HepG2 (cell line): Measurements from ENCODE around the gene ARFGEF2. TPM values are rescaled to one million over a fixed set of nuclear protein-coding genes. Genes with fewer than 3 reads are reported as not detected.

Experiments used
- ARNT ChIP-seq: fragments of 450-650 bp; IDR thresholded peaks from 2 replicates; pipeline ENCODE4 v1.6.1; 2017
- HDAC2 ChIP-seq: sonication (generic); formaldehyde crosslinking; IDR thresholded peaks from 2 replicates; pipeline ENCODE4 v1.4.0; 2020; ENCODE audit warnings: missing genetic modification reagents
- HNF1B ChIP-seq: sonication (generic); formaldehyde crosslinking; IDR thresholded peaks from 2 replicates; pipeline ENCODE4 v1.5.1; 2020; ENCODE audit warnings: mild to moderate bottlenecking, moderate library complexity, missing genetic modification reagents
- PLRG1 ChIP-seq: fragments of 450-650 bp; conservative IDR thresholded peaks from 2 replicates; pipeline ENCODE4 v1.6.1; 2016
- RFXANK ChIP-seq: IDR thresholded peaks from 2 replicates; pipeline ENCODE4 v1.6.1; 2016
- SNAPC4 ChIP-seq: sonication (generic); formaldehyde crosslinking; IDR thresholded peaks from 2 replicates; pipeline ENCODE4 v1.4.0; 2020; ENCODE audit warnings: mild to moderate bottlenecking, missing genetic modification reagents
- SOX6 ChIP-seq, 2 experiments: fragments of 450-650 bp in 1 of 2; sonication (generic) in 1 of 2; formaldehyde crosslinking in 1 of 2; IDR thresholded peaks; 2 replicates each; pipeline versions ENCODE4 v1.4.0 to v1.6.1; 2017 to 2020; ENCODE audit warnings: antibody characterized with exemption in 1 of 2, mild to moderate bottlenecking in 1 of 2, missing genetic modification reagents in 1 of 2
- TMF1 ChIP-seq: sonication (generic); formaldehyde crosslinking; IDR thresholded peaks from 2 replicates; pipeline ENCODE4 v1.8.1; 2022; ENCODE audit warnings: low read depth, missing genetic modification reagents
- ZBTB2 ChIP-seq: sonication (generic); formaldehyde crosslinking; IDR thresholded peaks from 2 replicates; pipeline ENCODE4 v1.8.0; 2022; ENCODE audit warnings: low read depth, missing genetic modification reagents
- polyA plus RNA-seq, 8 experiments: library from polyadenylated mRNA; depleted of rRNA in 3 of 8; stranded (reverse) in 7 of 8; unstranded in 1 of 8; fragments of >200 nt; fragmentation: Illumina TruSeq in 4 of 8; extraction: Trizol in 4 of 8; gene quantifications; 2 replicates each; pipeline versions ENCODE4 v1.2.1 to v1.2.3, GENCODE V29; 2011 to 2016; ENCODE audit warnings: low read depth in 4 of 8, missing spikeins in 1 of 8, mixed read lengths in 1 of 8; ENCODE audit not compliant: insufficient read depth in 1 of 8
- total RNA-seq, 5 experiments: library from RNA; depleted of rRNA; stranded (reverse); fragments of >200 nt; fragmentation: Illumina TruSeq; extraction: Trizol; gene quantifications; 2 replicates each; pipeline ENCODE4 v1.2.3, GENCODE V29; 2016; ENCODE audit warnings: low read depth in 1 of 5

Gene ARFGEF2
- total and polyA plus RNA-seq, 2 of the 13 experiments (the other 11 are each of a cell fraction or from before 2014, with no cell fraction given) = 44.0 to 60.8 TPM

- no peak for TF ChIP-seq SNAPC4 (CRISPR knock-in tag)
- no peak for TF ChIP-seq TMF1 (CRISPR knock-in tag)
- TF ChIP-seq SOX6 (IDR thresholded peaks at IDR 0.05) = no peak
- TF ChIP-seq SOX6 (CRISPR knock-in tag; IDR thresholded peaks at IDR 0.05) = no peak
- TF ChIP-seq ARNT = no peak
- no peak for TF ChIP-seq RFXANK
- no peak for TF ChIP-seq ZBTB2
- TF ChIP-seq PLRG1 = peak; percentile 80
- no peak for TF ChIP-seq HDAC2
- TF ChIP-seq HNF1B (CRISPR knock-in tag) = no peak
- TF ChIP-seq, all 625 proteins: peak for 9
These were observed 30.1 kb upstream of the ARFGEF2 start (continued) for GRCh38 chr20:48891235-48892048.
